NB4 (cell line): ENCODE results near the gene VGLL4.

Source experiments
- MYC ChIP-seq: IDR thresholded peaks from 2 replicates; pipeline ENCODE4 v1.6.1; 2011; ENCODE audit warnings: low read depth, low read length
- POLR2A ChIP-seq: IDR thresholded peaks from 2 replicates; pipeline ENCODE4 v1.6.1; 2011; ENCODE audit warnings: mild to moderate bottlenecking; ENCODE audit not compliant: insufficient read length; ENCODE audit errors: extremely low read depth
- TF ChIP-seq, protein P1 (sequence below): IDR thresholded peaks from one replicate; pipeline ENCODE4 v1.5.1; 2012; ENCODE audit warnings: low read depth, low read length

DNA sequence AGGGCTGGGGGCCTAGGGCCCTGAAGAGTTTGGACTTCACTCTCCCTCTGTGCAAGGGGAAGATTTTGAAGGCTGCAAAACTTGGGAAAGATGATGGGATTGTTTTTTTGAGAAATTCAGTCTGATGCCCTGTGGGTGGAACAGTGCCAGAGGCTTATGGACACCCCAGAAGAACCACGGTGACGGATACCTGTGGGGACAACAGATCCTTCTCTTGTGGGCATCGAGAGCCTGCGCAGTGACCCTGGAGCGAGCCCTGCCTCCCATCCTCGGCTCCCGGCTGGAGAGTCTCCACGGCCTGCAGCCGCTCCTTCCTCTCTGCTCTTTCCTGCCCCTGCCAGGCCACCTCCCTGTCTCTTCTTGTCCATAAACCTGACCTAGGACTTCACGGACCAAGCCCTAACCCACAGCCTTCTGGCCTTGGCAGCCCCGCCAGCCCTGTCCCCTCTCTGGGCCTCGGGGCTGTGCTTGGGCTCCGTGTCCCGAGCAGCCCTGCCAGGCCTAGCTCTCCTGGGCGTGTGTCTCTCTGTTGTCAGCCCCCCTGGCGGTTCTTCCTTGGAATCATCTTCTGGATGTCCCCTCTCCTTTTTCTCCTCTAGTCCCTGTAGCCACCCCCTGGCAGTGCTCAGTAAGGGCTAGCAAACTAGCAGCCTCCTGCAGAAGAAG is 98.4 kb downstream of the VGLL4 start:
- TF ChIP-seq, protein P1, sequence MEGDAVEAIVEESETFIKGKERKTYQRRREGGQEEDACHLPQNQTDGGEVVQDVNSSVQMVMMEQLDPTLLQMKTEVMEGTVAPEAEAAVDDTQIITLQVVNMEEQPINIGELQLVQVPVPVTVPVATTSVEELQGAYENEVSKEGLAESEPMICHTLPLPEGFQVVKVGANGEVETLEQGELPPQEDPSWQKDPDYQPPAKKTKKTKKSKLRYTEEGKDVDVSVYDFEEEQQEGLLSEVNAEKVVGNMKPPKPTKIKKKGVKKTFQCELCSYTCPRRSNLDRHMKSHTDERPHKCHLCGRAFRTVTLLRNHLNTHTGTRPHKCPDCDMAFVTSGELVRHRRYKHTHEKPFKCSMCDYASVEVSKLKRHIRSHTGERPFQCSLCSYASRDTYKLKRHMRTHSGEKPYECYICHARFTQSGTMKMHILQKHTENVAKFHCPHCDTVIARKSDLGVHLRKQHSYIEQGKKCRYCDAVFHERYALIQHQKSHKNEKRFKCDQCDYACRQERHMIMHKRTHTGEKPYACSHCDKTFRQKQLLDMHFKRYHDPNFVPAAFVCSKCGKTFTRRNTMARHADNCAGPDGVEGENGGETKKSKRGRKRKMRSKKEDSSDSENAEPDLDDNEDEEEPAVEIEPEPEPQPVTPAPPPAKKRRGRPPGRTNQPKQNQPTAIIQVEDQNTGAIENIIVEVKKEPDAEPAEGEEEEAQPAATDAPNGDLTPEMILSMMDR = no peak
- TF ChIP-seq MYC (no peak), POLR2A (no peak)
